DMS79 treated with DMSO at 0.1 percent for 48 hours (cell line): ENCODE data around the gene TLCD5.
A peak's percentile ranks its signal among the peaks of the same experiment; 100 is the strongest.

Source experiments
- DNase-seq: peaks from one replicate; lab custom pipeline; 2025; lab: John Stamatoyannopoulos, UW

Gene TLCD5

DNA sequence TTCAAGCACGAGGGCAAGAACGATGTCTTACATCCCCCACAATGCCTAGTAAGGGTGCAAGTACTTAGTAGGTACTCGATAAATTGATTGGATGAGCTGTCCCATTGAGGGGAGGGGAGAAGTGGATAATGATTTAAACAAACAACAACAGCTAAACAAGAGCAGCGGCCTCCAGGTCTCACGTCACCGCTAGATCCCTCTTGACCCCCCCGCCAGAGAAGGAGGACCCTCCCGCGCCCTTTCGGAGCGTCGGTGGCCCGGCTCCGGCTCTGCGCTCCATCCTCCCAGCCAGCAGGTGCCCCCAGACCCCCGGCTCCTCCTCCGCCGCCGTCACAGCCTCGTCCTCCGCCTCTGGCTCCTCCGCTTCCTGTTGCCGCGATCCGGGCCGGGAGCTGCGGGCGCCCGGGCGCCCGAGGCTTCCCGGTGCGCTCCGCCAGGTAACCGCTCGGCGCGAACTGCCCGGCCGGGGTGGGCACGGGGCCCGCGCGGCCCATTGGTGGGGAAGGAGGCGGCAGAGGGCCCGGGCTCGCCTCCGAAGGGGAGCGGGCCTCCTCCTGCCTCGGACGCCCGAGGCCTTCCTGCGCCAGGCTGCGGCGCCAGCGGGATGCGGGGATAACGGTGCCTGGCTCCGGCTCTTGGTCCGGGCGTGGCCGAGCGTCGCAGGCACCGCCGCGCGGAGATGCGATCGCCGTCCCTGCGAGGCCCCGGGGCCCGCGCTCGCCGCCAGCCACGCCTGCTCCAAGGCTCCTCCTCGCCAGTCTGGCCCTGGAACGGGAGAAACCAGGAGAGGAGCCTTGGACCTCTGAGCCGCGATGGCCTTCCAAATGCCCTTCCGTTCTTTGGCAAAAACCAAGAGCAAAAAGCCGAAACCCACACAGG is at the start of gene TLCD5:
Gene TLCD5, plus strand, starts transcription at position 368 of the 879 bp plus-strand sequence. CDS start 2,143 bp downstream, outside the sequence.
- peak; percentile 84 for DNase-seq

- DNase-seq, result no peak
These were observed 45.6 kb upstream of the TLCD5 start for GRCh38 chr11:120279502-120279901.

DNA sequence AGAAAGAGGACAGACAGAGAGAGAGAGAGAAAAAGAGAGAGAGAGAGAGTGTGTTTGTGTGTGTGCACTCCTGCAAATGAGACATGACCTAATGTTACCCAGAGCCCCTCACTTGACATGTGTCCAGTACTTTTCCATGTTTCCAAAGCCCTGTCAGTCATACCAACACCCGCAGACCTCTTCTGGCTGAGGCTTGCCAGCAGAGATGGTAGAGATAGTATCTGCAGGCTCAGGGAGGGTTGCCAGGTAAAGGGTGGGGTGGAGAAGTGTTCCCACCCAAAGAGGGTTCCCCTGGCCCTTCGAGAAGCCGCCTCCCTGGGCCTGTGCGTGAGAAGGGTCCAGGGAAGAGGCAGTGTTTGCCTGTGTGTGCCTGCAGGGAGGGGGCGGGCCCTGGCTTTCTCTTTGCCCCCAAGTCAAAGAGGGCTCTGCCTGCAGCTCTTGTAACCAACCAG is 44.5 kb upstream of the TLCD5 start:
- no peak for DNase-seq

GRCh38 chr11:120281143-120281795 is 43.8 kb upstream of the TLCD5 start:
- DNase-seq, result no peak

DNA sequence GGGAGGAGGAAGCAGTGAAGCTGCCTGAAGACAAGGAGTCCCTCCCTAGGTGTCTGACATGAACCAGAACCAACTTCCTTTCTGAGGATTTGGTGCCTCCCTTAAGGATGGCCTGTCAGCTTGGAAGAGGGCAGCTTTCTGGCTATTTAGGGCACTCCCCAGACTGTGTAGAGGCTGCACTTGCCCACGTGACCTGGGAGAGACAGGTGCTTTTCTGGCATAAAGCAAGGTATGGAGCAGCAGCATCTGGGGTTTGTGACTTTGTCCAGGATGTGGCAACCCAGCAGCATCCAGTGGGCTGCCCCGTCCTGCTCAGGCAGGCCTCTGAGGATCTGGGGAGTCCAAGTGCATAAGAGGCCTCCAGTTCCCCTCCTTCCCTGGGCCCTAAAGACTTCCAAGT is 42.0 kb upstream of the TLCD5 start:
- DNase-seq, result no peak

DNA sequence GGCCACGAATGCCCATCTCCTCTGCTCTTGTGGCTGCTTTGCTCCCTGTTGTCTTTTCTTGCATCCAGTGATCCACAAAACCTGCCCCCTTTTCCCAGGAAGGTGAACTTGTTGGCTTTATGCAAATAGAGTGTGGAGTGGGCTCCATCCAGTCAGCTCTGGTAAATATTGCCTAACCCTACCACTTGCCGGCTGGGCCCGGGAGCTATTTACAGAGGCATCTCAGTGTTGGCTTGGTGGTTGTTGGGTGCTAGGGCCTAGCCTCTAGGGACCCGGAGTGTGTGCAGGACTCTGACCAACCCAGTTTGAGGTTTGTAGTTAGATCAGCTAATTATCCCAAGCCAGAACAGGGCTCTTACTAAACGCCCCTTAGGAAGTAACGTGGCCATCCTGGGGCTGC is 40.8 kb upstream of the TLCD5 start:
- DNase-seq, result no peak

GRCh38 chr11:120285256-120285655 is 39.8 kb upstream of the TLCD5 start:
- DNase-seq, result no peak

DNA sequence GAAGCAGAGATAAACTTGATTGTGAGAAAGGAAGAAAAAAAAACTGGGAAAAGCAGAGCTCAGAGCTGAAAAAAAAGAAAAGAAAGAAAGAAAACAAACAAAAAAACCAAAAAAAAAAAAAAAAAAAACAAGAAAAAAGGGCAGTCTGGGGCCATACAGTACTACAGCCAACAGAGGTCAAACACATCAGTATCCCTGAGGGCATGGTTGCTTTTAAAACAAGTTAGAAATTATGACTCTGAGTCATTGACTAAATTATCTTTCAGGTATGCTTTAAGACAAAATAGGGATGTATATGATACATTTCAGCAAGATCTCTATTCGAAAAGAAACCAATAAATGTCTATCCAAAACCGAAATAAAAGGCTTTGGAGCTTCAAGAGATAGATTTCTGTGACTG is 37.1 kb upstream of the TLCD5 start:
- DNase-seq, result no peak

GRCh38 chr11:120289426-120289825 is 35.7 kb upstream of the TLCD5 start:
- DNase-seq, result no peak

DNA sequence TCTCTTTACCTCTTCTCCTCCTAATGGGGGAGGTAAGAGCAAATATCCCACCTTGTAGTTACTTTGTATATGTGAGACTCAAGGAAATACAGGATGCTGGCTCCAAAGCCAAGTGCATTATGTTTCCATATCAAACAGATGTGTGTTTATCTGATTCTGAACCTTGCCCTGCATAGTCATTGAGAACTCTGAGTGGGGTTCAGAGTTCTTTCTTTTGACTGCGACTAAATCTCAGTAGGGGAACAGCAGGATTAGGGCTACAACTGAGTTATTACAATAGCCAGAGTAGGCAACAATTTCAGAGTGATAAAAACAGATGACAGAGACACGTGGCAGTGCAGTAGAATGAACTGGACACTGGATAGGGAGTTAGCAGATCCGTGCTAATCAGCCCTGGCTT is 34.1 kb upstream of the TLCD5 start:
- DNase-seq, result no peak

GRCh38 chr11:120293038-120293800 is 31.9 kb upstream of the TLCD5 start:
- DNase-seq, result no peak

- no peak for DNase-seq
These were observed 31.0 kb upstream of the TLCD5 start for GRCh38 chr11:120294096-120294495.

GRCh38 chr11:120295099-120295498 is 30.0 kb upstream of the TLCD5 start:
- DNase-seq, result no peak

DNA sequence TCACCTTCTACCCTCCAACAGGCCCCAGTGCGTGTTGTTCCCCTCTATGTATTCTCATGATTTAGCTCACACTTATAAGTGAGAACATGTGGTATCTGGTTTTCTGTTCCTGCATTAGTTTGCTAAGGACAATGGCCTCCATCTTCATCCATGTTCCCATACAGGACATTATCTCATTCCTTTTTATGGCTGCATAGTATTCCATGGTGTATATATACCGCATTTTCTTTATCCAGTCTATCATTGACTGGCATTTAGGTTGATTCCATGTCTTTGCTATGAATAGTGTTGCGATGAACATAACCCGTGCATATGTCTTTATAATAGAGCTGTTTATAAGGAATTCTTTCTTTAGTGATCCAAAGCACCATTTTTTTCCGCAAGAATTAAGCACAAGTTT is 28.5 kb upstream of the TLCD5 start:
- DNase-seq, result no peak

DNA sequence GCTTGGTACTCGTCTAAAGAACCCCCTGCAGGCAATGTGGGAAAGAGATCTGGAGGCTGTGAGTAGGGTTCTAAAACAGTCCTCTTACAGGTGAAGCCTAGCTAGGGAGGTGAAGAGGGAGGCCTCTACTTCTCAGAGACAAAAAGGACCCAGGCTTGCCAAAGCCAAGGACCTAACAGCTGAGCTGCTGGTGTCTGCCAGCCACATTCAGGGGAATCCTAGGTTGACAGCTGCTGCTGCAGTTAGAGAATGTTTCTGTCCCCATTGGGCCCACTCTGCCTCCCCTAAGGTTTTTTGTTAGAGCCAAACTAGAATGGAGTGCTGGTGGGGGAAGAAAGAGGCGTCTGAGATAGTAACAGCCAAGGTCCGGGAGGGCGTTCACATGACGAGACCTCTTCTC is 26.6 kb upstream of the TLCD5 start:
- DNase-seq, result no peak

GRCh38 chr11:120302001-120302805 is 22.9 kb upstream of the TLCD5 start:
- DNase-seq, result peak; percentile 83

GRCh38 chr11:120303004-120303637 is 22.0 kb upstream of the TLCD5 start:
- peak; percentile 49 for DNase-seq

GRCh38 chr11:120304526-120304925 is 20.6 kb upstream of the TLCD5 start:
- no peak for DNase-seq

DNA sequence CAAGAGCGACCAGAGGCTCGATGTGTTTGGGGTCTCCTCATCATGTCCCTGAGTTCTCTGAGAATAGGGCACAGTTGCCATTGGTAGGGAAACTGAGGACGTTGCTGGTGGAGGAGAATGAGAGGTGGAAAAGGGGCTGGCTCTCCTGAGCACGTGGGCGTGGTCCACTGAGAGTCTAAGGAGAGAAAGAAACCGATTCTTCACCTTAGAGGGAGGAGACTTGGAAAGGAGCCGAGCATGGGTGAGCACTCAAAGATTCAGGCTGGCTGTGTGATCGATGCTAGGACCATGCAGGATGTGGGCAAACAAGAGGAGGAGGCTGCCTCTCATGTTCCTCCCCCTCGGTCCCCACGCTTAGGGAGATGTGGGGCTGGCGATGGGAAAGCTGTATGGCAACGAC is 19.8 kb upstream of the TLCD5 start:
- DNase-seq, result no peak

DNA sequence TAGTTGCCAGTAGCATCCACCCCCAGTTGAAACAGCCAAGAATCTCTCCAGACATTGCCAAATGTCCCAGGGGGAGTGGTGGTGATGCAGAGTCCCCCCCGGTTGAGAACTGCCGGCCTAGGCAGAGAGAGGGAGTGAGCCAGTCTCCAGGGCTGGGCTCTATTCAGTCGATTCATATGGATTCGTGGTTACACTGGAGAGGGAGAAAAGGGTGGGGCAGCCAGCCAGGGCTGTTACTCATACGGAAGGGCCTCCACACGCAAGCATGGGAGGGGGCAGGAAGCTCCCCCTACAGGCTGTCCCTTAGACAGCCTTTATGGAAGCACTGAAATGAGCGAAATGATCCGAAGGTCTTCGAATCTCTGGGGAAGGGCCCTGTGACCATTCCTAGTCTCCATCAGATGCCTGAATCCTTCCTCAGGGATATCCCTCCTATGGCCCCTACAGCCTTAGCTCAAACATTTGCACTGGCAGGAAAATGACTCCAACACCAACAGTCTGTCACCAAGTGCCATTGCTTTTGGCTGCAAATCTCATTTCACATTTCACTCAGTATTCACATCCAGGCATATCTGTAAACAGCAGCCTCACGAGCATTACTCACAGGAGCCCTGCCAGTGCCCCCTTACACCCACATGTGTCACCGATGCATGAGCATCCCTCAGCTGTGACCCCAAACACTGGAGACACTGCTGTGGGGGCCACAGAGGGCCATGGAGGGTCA is 18.4 kb upstream of the TLCD5 start:
- DNase-seq, result no peak

DNA sequence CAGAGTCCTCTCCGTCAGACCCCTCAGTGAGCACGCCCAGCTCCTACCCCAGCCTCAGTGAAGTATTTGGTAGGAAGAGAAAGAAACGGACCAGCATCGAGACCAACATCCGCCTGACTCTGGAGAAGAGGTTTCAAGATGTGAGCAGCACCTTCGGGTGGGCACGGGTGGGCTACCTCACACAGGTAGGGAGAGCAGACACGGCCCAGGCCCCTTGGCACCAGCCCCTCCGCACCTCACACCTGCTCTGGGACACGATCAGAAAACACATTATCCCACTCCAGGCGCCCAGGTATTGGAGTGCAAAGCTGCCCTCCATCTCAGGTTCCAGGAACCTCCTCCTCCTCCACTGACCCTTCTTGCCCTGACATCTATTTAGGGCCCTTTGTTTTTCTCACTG is 17.6 kb upstream of the TLCD5 start:
- DNase-seq, result no peak
